Glomerular visceral epithelial cell (primary cell): ENCODE data around the gene CPTP.

Experiments used
- DNase-seq: peaks from one replicate; pipeline ENCODE4 v3.0.0-alpha.2; 2016; ENCODE audit errors: extremely low spot score

The CPTP gene

DNA sequence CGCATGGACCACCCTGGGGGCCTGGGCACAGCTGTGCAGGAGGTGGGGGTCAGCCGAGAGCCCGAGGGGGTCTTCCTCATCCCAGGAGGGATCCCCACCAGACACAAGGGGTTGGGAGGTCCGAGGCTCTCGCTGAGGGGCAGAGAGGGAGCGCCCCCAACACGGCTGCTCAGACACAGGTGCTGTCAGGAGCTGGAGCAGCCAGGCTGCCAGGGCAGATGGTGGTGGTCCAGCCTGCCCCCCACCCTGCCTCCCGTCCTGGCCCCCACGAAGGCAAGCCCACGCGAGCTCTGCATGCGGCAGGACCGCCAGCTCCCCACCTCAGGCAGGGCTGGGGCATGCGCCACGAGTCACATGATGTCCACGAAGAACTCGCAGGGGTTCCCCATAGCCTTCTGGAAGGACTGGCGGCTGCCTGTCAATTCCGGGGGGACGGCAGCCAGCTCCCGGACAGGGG, 11.2 kb downstream of the CPTP start:
- DNase-seq: no peak

DNA sequence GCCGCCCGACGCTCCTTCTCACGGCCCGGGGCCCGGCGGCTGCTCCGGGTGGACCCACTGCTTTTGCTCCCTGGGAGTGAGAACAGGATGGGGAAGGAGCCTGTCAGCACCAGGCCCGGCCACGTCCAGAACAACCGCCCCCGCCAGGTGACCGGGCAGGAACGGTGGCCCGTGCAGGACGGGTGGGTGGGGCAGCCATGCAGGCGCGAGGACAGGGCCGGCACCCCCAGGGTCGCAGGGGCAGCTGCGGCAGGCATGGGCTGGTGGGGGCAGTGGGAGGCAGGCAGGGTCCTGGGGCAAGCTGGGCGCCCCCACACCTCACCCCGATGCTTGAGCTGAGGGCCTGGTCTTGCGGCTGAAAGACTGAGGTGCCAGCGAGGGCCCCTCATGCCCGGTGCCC, 11.8 kb downstream of the CPTP start:
- DNase-seq: no peak

DNA sequence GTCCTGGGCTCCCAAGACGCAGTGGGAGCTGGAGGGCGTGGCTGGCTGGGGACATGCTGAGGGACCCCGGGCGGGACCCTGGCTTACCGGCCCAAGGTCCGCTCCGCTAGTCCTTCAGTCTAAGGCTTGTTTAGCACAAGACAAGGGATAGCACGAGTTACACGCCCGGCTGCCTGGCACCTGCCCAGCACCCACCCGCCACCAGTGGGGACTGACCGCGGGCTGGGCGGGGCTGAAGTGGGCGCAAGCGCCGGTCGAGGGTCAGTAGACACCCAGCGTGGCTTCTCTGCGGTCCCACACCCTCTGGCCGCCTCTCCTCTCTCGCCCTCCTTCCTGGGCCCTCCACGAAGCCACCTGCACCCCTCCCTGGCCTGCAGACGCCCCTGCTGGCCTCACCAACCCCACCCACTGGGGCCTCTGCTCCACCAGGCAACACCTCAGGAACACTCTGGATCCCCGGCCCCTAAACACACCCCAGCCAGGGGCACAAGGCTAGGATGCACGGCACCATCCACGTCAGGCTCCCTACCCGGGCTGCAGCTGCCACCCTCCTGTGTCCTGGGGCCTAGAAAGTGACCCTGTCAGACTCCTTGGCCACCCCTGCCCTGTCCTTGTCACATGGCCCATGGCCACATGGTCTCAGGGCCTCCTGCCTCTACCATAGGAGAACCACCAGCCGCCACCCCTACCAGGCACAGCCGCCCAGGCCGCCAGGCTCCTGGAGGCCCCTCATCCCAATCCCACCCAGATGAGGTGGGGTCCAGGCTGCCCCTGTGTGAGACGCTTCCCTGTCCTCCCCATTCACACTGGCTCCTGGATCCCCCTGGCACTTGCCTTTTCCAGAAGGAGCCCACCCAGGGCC, 12.6 kb downstream of the CPTP start:
- DNase-seq: no peak

DNA sequence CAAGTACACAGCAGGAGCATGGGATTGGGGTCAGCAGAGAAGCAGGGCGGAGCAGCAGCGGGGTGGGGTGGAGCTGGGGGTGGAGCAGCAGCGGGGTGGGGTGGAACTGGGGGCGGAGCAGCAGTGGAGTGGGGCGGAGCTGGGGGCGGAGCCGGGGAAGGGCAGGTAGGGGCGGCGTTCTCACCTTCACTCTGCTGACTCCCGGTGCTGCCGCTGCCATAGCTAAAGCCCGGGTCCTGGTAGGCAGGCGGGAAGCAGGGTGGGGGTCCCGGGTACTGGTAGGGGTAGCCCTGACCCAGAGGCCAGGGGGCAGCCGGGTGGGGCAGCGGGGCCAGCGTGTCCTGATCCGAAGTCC, 13.2 kb downstream of the CPTP start:
- no peak for DNase-seq

DNA sequence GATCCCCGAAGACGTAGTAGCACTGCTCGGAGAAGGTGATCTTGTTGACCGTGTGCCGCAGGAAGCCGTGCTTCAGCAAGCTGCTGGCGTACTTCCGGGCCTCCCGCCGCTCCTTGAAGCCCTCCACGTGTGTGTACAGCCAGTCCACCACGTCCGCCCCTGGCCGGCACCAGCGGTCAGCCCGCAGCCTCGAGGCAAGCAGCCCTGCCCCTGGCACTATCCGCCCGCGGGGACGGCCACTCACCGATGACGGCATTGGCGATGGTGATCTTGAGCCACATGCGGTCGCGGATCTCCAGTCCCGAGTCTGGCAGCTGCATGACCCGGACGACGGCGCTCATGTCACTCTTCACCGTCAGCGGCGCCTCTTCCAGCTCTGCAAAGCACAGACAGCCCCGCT, 13.7 kb downstream of the CPTP start:
- no peak for DNase-seq

DNA sequence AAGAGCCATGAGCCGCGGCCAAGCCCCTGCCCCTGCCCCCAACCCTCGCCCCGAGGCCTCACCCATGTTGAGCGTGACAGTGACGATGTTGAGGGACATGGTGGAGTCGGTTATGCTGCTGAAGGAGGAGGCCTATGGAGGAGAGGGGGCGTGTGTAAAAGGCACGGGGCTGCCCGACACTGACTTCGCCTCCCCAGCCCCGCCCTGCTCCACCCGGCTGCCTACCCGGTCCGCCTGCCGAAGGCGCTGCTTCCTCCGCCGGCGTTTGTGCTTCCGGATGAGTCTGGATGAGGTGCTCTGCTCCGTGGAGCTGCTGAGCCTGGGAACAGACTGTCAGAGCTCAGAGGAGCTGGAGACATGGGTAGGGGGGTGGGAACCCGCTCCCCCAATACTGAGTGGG, 15.6 kb downstream of the CPTP start:
- DNase-seq: no peak

GRCh38 chr1:1340791-1341548, 16.4 kb downstream of the CPTP start:
- DNase-seq: no peak

DNA sequence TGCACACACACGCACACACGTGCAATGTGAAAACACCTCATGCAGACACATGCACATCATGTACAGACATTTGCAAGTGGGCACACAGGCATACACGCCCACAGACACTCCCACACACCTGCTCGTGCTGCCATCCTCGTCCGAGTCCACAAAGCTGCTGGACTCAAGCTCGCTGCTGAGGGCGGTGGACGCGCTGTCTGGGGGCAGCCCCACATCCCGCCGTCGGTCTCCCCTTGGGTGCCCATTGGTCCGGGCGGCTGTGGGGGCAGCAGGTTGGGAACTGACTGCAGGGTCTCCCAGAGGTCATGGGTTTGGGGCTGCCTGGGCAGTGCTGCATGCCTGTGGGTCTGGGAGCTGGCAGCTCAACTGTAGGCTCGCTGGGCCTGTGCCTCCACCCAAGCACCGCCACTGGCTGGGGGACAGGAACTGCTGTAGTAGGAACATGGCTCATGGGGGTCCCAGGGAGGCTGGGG, 17.0 kb downstream of the CPTP start:
- no peak for DNase-seq

- DNase-seq: no peak
These were observed 17.5 kb downstream of the CPTP start for GRCh38 chr1:1342061-1342562.

DNA sequence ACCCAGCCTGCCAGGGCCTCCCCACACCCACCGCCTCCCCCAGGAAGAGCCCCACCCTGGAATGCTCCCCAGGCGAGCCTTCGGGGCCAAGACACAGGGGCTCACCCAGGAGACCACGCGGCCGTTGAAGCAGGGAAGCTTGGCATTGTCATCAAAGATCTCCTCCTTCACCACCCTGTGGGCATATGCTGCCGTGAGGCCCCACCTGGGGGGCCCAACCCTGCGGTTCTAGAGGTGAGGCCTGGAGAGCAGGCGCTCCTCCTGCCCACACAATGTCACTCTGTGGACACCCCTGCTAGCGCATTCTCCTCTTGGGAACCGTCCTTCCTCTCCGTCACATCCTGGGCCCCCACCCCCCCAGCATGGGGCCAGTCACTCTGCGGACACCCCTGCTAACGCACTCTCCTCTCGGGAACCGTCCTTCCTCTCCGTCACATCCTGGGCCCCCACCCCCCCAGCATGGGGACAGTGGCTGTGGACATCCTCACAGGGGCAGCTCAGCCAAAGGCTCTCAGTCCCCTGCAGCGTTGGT, 18.0 kb downstream of the CPTP start:
- no peak for DNase-seq

GRCh38 chr1:1343811-1344421, 19.3 kb downstream of the CPTP start:
- no peak for DNase-seq

DNA sequence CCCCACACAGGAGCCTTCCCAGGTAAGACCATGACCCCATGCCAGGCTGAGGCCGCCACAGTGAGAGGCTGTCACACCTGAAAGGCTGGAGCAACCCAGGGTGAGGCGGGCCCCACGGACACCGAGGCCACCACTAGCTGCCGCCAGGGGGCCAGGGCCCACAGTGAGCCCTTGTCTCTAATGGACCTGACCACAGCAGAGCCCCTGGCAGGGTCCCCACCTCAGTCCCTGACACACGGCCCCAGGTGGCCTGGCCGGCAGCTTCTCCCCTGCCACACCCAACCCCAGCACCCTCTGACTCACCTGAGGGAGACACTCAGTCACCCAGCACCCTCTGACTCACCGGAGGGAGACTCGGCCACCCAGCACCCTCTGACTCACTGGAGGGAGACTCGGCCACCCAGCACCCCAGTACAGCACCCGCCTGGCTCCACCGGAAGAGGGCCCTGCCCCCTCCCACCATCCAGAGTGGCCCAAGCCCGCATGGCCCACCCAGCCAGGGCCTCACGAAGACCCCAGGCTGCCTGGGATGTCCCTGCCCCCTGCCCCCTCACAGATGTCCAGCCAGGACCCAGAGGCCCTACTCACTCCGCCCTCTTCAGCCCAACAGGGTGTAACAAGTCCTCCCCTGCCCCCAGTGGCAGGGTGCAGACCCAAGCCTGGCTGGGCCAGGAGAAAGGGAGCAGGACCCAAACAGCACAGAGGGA, 20.2 kb downstream of the CPTP start:
- DNase-seq: peak; percentile 75

GRCh38 chr1:1345384-1345783, 20.8 kb downstream of the CPTP start:
- DNase-seq: no peak

GRCh38 chr1:1345860-1346500, 21.4 kb downstream of the CPTP start:
- DNase-seq: no peak

- DNase-seq: no peak
These were observed 21.9 kb downstream of the CPTP start for GRCh38 chr1:1346501-1346890.

GRCh38 chr1:1347026-1347595, 22.5 kb downstream of the CPTP start:
- no peak for DNase-seq

- peak; percentile 59 for DNase-seq
These were observed 23.2 kb downstream of the CPTP start for GRCh38 chr1:1347663-1348419.

- DNase-seq: peak; percentile 53
These were observed 24.0 kb downstream of the CPTP start for GRCh38 chr1:1348420-1349255.
